Body of pancreas (tissue), 4 donors: Measurements from ENCODE around the gene SV2B. TPM values are rescaled to one million over a fixed set of nuclear protein-coding genes. Genes with fewer than 3 reads are reported as not detected.

Experiments
- ATAC-seq: fragments of 150-250 bp; one replicate; pipeline ENCODE4 v1.9.1; 2016
- DNase-seq, 4 donors: peaks; one replicate each; pipeline ENCODE4 v3.0.0-alpha.2; 2019
- H3K27ac ChIP-seq, 4 donors: fragments of 200-600 bp; sonication (generic); 1 replicate in 3 of 4; 2 replicates in 1 of 4; pipeline versions ENCODE4 v1.5.1 to v1.6.1; 2016 to 2019; ENCODE audit warnings: mild to moderate bottlenecking in 1 of 4, mixed read lengths in 1 of 4, moderate library complexity in 1 of 4
- H3K27me3 ChIP-seq, 2 donors: fragments of 200-600 bp; sonication (generic); one replicate each; pipeline ENCODE4 v1.6.0; 2016; ENCODE audit warnings: mild to moderate bottlenecking in 1 of 2
- H3K36me3 ChIP-seq, 2 donors: fragments of 200-600 bp; sonication (generic); replicated peaks in 1 of 2; 2 replicates each; pipeline ENCODE4 v1.5.1; 2016; ENCODE audit warnings: low read depth in 2 of 2; ENCODE audit not compliant: insufficient read depth in 1 of 2
- H3K4me1 ChIP-seq: fragments of 200-600 bp; sonication (generic); one replicate; pipeline ENCODE4 v1.6.0; 2016
- H3K4me3 ChIP-seq, 2 donors: fragments of 200-600 bp; sonication (generic); 1 replicate in 1 of 2; 2 replicates in 1 of 2; pipeline ENCODE4 v1.5.1; 2016 to 2019
- H3K9me3 ChIP-seq, 3 donors: fragments of 200-600 bp; sonication (generic); 1 replicate in 2 of 3; 2 replicates in 1 of 3; pipeline ENCODE4 v1.5.1; 2016
- CTCF ChIP-seq, 7 experiments: fragments of 450-650 bp in 4 of 7; fragments of 200-600 bp in 3 of 7; sonication (generic) in 3 of 7; IDR thresholded peaks; one replicate each; pipeline ENCODE4 v1.5.1; 2016 to 2019; ENCODE audit warnings: antibody characterized with exemption in 7 of 7
- POLR2A ChIP-seq, 3 donors: fragments of 450-650 bp; IDR thresholded peaks; one replicate each; pipeline ENCODE4 v1.6.1; 2016; ENCODE audit warnings: antibody characterized with exemption in 3 of 3, mild to moderate bottlenecking in 2 of 3
- WGBS, 2 donors: methylation state at CpG; one replicate each; pipeline ENCODE4 v1.1.5; 2017; 5-methylcytosine and 5-hydroxymethylcytosine counted together
- intact Hi-C: fragments of 100-400 bp; cut with DNase I; formaldehyde crosslinking; loops from one replicate; pipeline ENCODE4 v1.15.1; 2023
- total RNA-seq, 2 donors: library from RNA; depleted of rRNA; stranded (reverse); fragments of >200 nt; gene quantifications; one replicate each; pipeline ENCODE4 v1.1.0, GENCODE V29; 2016

SV2B gene
- total RNA-seq, 2 donors from 2014 or later, result 0.78 to 20.4 TPM

- H3K9me3 ChIP-seq, result no peaks in the 10 kb centered on the region
- 80 to 88% methylated on average over 2 of the region's 2 CpGs for WGBS, 2 donors
- DNase-seq (no peak), ATAC-seq (no peak)
- no peaks in the 10 kb centered on the region for H3K27me3 ChIP-seq
- H3K4me1 ChIP-seq, result no peaks in the 10 kb centered on the region
- no peak for TF ChIP-seq POLR2A (IDR thresholded peaks at IDR 0.05)
- no peak for TF ChIP-seq CTCF (IDR thresholded peaks at IDR 0.05)
- H3K36me3 ChIP-seq, result no peaks in the 10 kb centered on the region
- H3K27ac ChIP-seq, result no peak overlapping the region
- intact Hi-C loops, result no loop called here
- no peak overlapping the region for H3K4me3 ChIP-seq
Measured at GRCh38 chr15:91184441-91184840, 84.4 kb downstream of the SV2B start.

DNA sequence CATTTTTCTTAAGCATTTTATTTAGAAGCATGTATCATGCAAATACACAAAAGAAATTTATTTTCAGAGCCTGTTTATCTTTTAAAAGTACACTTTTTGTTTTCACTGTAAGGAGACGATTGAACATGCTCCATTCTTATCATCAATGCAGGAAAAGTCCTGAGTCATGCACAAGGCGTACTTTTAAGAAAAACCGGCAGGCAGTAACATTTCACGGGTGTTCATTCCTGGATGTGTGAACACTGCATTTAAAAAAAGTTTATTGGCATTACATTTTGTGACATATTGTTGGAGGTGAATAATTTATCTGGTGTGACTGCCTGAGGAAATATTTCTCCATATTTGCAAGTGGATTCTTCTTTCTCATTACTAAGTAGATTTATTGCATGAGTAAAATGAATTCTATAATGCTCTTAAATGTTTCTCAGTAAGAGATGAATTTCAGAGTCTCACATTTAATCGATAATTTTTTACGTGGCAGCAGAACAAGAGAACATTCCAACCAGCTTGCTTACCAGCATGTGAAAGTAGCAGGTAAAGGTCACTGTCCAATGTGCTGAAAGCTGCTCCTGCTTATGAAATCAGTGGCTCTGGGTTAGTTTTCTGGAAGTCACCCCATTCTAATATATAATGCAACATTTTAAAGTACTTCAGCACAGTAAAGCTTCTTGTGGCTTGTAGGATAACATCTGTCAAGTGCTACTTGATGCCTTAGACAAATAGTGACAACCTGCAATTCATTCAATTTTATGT is 87.0 kb downstream of the SV2B start:
- H3K4me3 ChIP-seq, result no peak overlapping the region
- WGBS, 2 donors, result 16 to 17% methylated on average over 6 of the region's 6 CpGs
- ATAC-seq (no peak), DNase-seq (peak; percentile 14 to 28 (median 22))
- no peaks in the 10 kb centered on the region for H3K9me3 ChIP-seq
- TF ChIP-seq CTCF (IDR thresholded peaks at IDR 0.05), result no peak
- TF ChIP-seq POLR2A (IDR thresholded peaks at IDR 0.05), result no peak
- no peak overlapping the region for H3K27ac ChIP-seq
- H3K4me1 ChIP-seq, result no peaks in the 10 kb centered on the region
- no peaks in the 10 kb centered on the region for H3K27me3 ChIP-seq
- H3K36me3 ChIP-seq, result no peaks in the 10 kb centered on the region
- intact Hi-C loops, result no loop called here

DNA sequence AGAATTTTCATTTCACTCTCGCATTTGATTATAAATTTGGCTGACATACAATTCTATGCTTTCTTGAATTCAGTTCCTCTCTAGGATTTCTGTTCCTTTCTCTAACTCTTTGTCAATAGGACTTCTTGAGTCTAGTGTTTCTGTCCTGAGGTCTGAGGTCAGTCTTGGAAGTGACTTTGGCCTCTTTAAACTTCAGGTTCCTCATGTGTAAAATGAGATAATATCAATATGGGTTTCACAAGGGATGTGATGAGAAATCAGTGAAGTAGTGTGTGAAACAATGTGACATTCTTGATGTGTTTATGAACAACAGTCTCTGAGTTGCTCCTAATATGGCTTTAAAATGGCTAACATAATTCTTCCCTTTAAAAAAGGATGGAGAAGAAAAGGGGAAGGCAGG is 92.2 kb downstream of the SV2B start:
- TF ChIP-seq POLR2A (IDR thresholded peaks at IDR 0.05), result no peak
- no peaks in the 10 kb centered on the region for H3K36me3 ChIP-seq
- 71 to 81% methylated on average over 1 of the region's 1 CpG for WGBS, 2 donors
- H3K4me3 ChIP-seq, result no peak overlapping the region
- intact Hi-C loops, result no loop called here
- H3K9me3 ChIP-seq, result no peaks in the 10 kb centered on the region
- H3K4me1 ChIP-seq, result no peaks in the 10 kb centered on the region
- no peak for ATAC-seq
- no peak for DNase-seq
- H3K27ac ChIP-seq, result no peak overlapping the region
- H3K27me3 ChIP-seq, result no peaks in the 10 kb centered on the region

- DNase-seq (no peak), ATAC-seq (no peak)
- H3K36me3 ChIP-seq, result no peaks in the 10 kb centered on the region
- 69 to 74% methylated on average over 11 of the region's 11 CpGs for WGBS, 2 donors
- no peak overlapping the region for H3K4me3 ChIP-seq
- no peak overlapping the region for H3K27ac ChIP-seq
- H3K4me1 ChIP-seq, result no peaks in the 10 kb centered on the region
- intact Hi-C loops, result no loop called here
- TF ChIP-seq CTCF (IDR thresholded peaks at IDR 0.05), result no peak
- no peak for TF ChIP-seq POLR2A (IDR thresholded peaks at IDR 0.05)
- no peaks in the 10 kb centered on the region for H3K27me3 ChIP-seq
- H3K9me3 ChIP-seq, result no peaks in the 10 kb centered on the region
Measured at GRCh38 chr15:91192690-91193377, 92.8 kb downstream of the SV2B start.

DNA sequence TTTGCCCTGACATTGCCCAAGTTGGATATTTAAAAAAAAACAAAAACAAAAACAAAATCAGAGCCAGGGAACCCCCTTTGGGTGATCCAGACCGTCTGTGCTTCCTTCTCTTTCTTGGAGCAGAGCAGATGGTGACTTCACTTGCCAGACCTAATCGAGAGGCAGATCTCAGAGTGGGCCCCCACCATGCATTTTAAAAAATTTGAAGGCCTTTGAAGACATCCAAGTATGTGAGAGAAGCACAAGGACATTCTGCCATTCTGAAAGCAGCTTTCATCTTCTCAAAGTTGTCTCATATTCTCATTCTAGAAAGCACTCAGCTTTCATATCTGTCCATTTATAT is 93.3 kb downstream of the SV2B start:
- DNase-seq, result no peak
- H3K27me3 ChIP-seq, result no peaks in the 10 kb centered on the region
- no peak overlapping the region for H3K27ac ChIP-seq
- H3K9me3 ChIP-seq, result no peaks in the 10 kb centered on the region
- no peaks in the 10 kb centered on the region for H3K4me1 ChIP-seq
- H3K36me3 ChIP-seq, result no peaks in the 10 kb centered on the region
- TF ChIP-seq POLR2A (IDR thresholded peaks at IDR 0.05) (no peak), CTCF (IDR thresholded peaks at IDR 0.05) (no peak)
- intact Hi-C loops, result no loop called here
- ATAC-seq, result no peak
- no peak overlapping the region for H3K4me3 ChIP-seq
- WGBS, 2 donors, result 38 to 45% methylated on average over 2 of the region's 2 CpGs
